KOPT-K1 (cell line): Measurements from ENCODE around the gene OXCT1.

Experiments used
- H3K27ac ChIP-seq: fragments of 200-600 bp; sonication (generic); 2 replicates; pipeline ENCODE4 v1.5.1; 2016; ENCODE audit warnings: antibody characterized with exemption, mild to moderate bottlenecking, low read depth, low read length; ENCODE audit not compliant: poor library complexity, severe bottlenecking
- H3K36me3 ChIP-seq: fragments of 200-600 bp; sonication (generic); 2 replicates; pipeline ENCODE4 v1.5.1; 2017; ENCODE audit warnings: antibody characterized with exemption, mild to moderate bottlenecking, low read length, moderate library complexity; ENCODE audit not compliant: insufficient read depth
- H3K9me3 ChIP-seq: fragments of 200-600 bp; sonication (generic); 2 replicates; pipeline ENCODE4 v1.5.1; 2017; ENCODE audit warnings: antibody characterized with exemption, low read length, mild to moderate bottlenecking; ENCODE audit not compliant: insufficient read depth, poor library complexity, severe bottlenecking

The OXCT1 gene

GRCh38 chr5:41869724-41870626 is at the start of gene OXCT1:
OXCT1 (minus strand) TSS chr5:41870425; CDS start chr5:41870358, 67 bp downstream.
- Histone ChIP-seq H3K36me3 (peaks cover 8% of the 10 kb centered on the region; the same call in 1 of the 2 replicates), H3K9me3 (no peaks in the 10 kb centered on the region), H3K27ac (peak within 1 kb of the TSS; percentile 88)

- Histone ChIP-seq H3K27ac (no peak overlapping the region), H3K9me3 (no peaks in the 10 kb centered on the region), H3K36me3 (peaks cover 82% of the 10 kb centered on the region)
These were observed 47.9 kb upstream of the OXCT1 start for GRCh38 chr5:41918105-41918504.

GRCh38 chr5:41908374-41909079 is 38.3 kb upstream of the OXCT1 start:
- H3K36me3 ChIP-seq, result peaks cover 68% of the 10 kb centered on the region
- H3K27ac ChIP-seq, result no peak overlapping the region
- no peaks in the 10 kb centered on the region for H3K9me3 ChIP-seq

- Histone ChIP-seq H3K27ac (no peak overlapping the region), H3K36me3 (peaks cover 44% of the 10 kb centered on the region), H3K9me3 (no peaks in the 10 kb centered on the region)
These were observed 35.9 kb upstream of the OXCT1 start for GRCh38 chr5:41906151-41906550.

- peaks cover 25% of the 10 kb centered on the region for H3K36me3 ChIP-seq
- peak within 1 kb of the TSS; percentile 71 for H3K27ac ChIP-seq
- no peaks in the 10 kb centered on the region for H3K9me3 ChIP-seq
These were observed 33.9 kb upstream of the OXCT1 start, which contains the start of gene RIMOC1 for GRCh38 chr5:41903892-41904799. RIMOC1 (plus strand) TSS chr5:41904344; CDS start chr5:41904368, 24 bp downstream.

GRCh38 chr5:41903382-41903891 is 33.2 kb upstream of the OXCT1 start:
- peak overlapping the region; percentile 71 for H3K27ac ChIP-seq
- no peaks in the 10 kb centered on the region for H3K9me3 ChIP-seq
- peaks cover 17% of the 10 kb centered on the region for H3K36me3 ChIP-seq

- H3K36me3 ChIP-seq, result no peaks in the 10 kb centered on the region
- no peak overlapping the region for H3K27ac ChIP-seq
- H3K9me3 ChIP-seq, result no peaks in the 10 kb centered on the region
These were observed 26.0 kb upstream of the OXCT1 start for GRCh38 chr5:41896230-41896629.

- Histone ChIP-seq H3K9me3 (no peaks in the 10 kb centered on the region), H3K27ac (no peak overlapping the region), H3K36me3 (no peaks in the 10 kb centered on the region)
These were observed 23.0 kb upstream of the OXCT1 start for GRCh38 chr5:41893074-41893851.

GRCh38 chr5:41892031-41892430 is 21.8 kb upstream of the OXCT1 start:
- Histone ChIP-seq H3K9me3 (no peaks in the 10 kb centered on the region), H3K36me3 (no peaks in the 10 kb centered on the region), H3K27ac (no peak overlapping the region)

GRCh38 chr5:41891066-41891707 is 21.0 kb upstream of the OXCT1 start:
- no peaks in the 10 kb centered on the region for H3K36me3 ChIP-seq
- no peak overlapping the region for H3K27ac ChIP-seq

GRCh38 chr5:41885286-41885685 is 15.1 kb upstream of the OXCT1 start:
- no peaks in the 10 kb centered on the region for H3K9me3 ChIP-seq
- H3K36me3 ChIP-seq, result no peaks in the 10 kb centered on the region
- H3K27ac ChIP-seq, result no peak overlapping the region

More at GRCh38 chr5:41891066-41891707, 21.0 kb upstream of the OXCT1 start:
- H3K9me3 ChIP-seq, result no peaks in the 10 kb centered on the region

GRCh38 chr5:41883936-41884335 is 13.7 kb upstream of the OXCT1 start:
- H3K36me3 ChIP-seq, result no peaks in the 10 kb centered on the region
- no peak overlapping the region for H3K27ac ChIP-seq
- H3K9me3 ChIP-seq, result no peaks in the 10 kb centered on the region

GRCh38 chr5:41883243-41883642 is 13.0 kb upstream of the OXCT1 start:
- Histone ChIP-seq H3K36me3 (no peaks in the 10 kb centered on the region), H3K9me3 (no peaks in the 10 kb centered on the region), H3K27ac (no peak overlapping the region)
